HepG2 (cell line): Measurements from ENCODE around the gene PRSS33.

Experiments
- ARID2 ChIP-seq: sonication (generic); formaldehyde crosslinking; IDR thresholded peaks from 2 replicates; pipeline ENCODE4 v1.8.1; 2022; ENCODE audit warnings: mild to moderate bottlenecking, missing genetic modification reagents, borderline replicate concordance
- CTCF ChIP-seq: sonication (generic); formaldehyde crosslinking; IDR thresholded peaks from 2 replicates; pipeline ENCODE4 v1.5.0; 2020; ENCODE audit warnings: mild to moderate bottlenecking, missing genetic modification reagents, moderate library complexity
- FOXJ3 ChIP-seq: sonication (generic); formaldehyde crosslinking; IDR thresholded peaks from 2 replicates; pipeline ENCODE4 v1.4.0; 2020; ENCODE audit warnings: missing genetic modification reagents, mild to moderate bottlenecking, borderline replicate concordance
- RAD51 ChIP-seq: fragments of 450-650 bp; IDR thresholded peaks from 2 replicates; pipeline ENCODE4 v1.6.1; 2016; ENCODE audit warnings: borderline replicate concordance
- ZNF335 ChIP-seq: sonication (generic); formaldehyde crosslinking; IDR thresholded peaks from 2 replicates; pipeline ENCODE4 v1.4.0; 2020; ENCODE audit warnings: missing genetic modification reagents

- TF ChIP-seq RAD51 (no peak), CTCF (CRISPR knock-in tag) (no peak), ZNF335 (no peak), FOXJ3 (CRISPR knock-in tag) (no peak), ARID2 (CRISPR knock-in tag) (no peak)
These were observed 44.2 kb downstream of the PRSS33 start for GRCh38 chr16:2743007-2743810.
